ENCODE data around the gene PNPLA8.

Gene PNPLA8

GRCh38 chr7:108440613-108441012 lies 85.3 kb downstream of the PNPLA8 start:
- Histone ChIP-seq H3K36me3 (ENCODE audit: control insufficient read depth, insufficient read depth, low read length, severe bottlenecking) (peaks cover 17% of the 10 kb centered on the region), H3K9me3 (ENCODE audit: control insufficient read depth, low read length) (no peaks in the 10 kb centered on the region), H3K9ac (ENCODE audit: low read length) (no peak overlapping the region), H3K27me3 (replicated peaks; ENCODE audit: control insufficient read depth, insufficient read depth, low read length) (no peaks in the 10 kb centered on the region), H3K4me1 (ENCODE audit: control insufficient read depth, insufficient read depth, low read length) (peaks cover 16% of the 10 kb centered on the region), H3K4me3 (ENCODE audit: low read length) (no peak overlapping the region)
- DNase-seq (ENCODE audit: low read depth): no peak

GRCh38 chr7:108436906-108437305 lies 89.0 kb downstream of the PNPLA8 start:
- no peaks in the 10 kb centered on the region for H3K27me3 ChIP-seq (replicated peaks; ENCODE audit: control insufficient read depth, insufficient read depth, low read length)
- H3K9ac ChIP-seq (ENCODE audit: low read length): no peak overlapping the region
- H3K4me1 ChIP-seq (ENCODE audit: control insufficient read depth, insufficient read depth, low read length): peaks cover 30% of the 10 kb centered on the region
- no peak overlapping the region for H3K4me3 ChIP-seq (ENCODE audit: low read length)
- H3K36me3 ChIP-seq (ENCODE audit: control insufficient read depth, insufficient read depth, low read length, severe bottlenecking): peaks cover 1% of the 10 kb centered on the region
- H3K9me3 ChIP-seq (ENCODE audit: control insufficient read depth, low read length): no peaks in the 10 kb centered on the region
- no peak for DNase-seq (ENCODE audit: low read depth)

GRCh38 chr7:108434010-108434409 lies 91.9 kb downstream of the PNPLA8 start:
- no peak overlapping the region for H3K4me3 ChIP-seq (ENCODE audit: low read length)
- H3K4me1 ChIP-seq (ENCODE audit: control insufficient read depth, insufficient read depth, low read length): peaks cover 34% of the 10 kb centered on the region
- H3K36me3 ChIP-seq (ENCODE audit: control insufficient read depth, insufficient read depth, low read length, severe bottlenecking): peaks cover 16% of the 10 kb centered on the region
- no peak for DNase-seq (ENCODE audit: low read depth)
- H3K9me3 ChIP-seq (ENCODE audit: control insufficient read depth, low read length): no peaks in the 10 kb centered on the region
- no peaks in the 10 kb centered on the region for H3K27me3 ChIP-seq (replicated peaks; ENCODE audit: control insufficient read depth, insufficient read depth, low read length)
- no peak overlapping the region for H3K9ac ChIP-seq (ENCODE audit: low read length)

- no peak overlapping the region for H3K9ac ChIP-seq (ENCODE audit: low read length)
- peaks cover 16% of the 10 kb centered on the region for H3K36me3 ChIP-seq (ENCODE audit: control insufficient read depth, insufficient read depth, low read length, severe bottlenecking)
- no peak overlapping the region for H3K4me3 ChIP-seq (ENCODE audit: low read length)
- H3K27me3 ChIP-seq (replicated peaks; ENCODE audit: control insufficient read depth, insufficient read depth, low read length): no peaks in the 10 kb centered on the region
- no peaks in the 10 kb centered on the region for H3K9me3 ChIP-seq (ENCODE audit: control insufficient read depth, low read length)
- peaks cover 47% of the 10 kb centered on the region for H3K4me1 ChIP-seq (ENCODE audit: control insufficient read depth, insufficient read depth, low read length)
- no peak for DNase-seq (ENCODE audit: low read depth)
Observed at GRCh38 chr7:108431099-108431498, 94.8 kb downstream of the PNPLA8 start.

- H3K9ac ChIP-seq (ENCODE audit: low read length): peak overlapping the region; percentile 15
- no peaks in the 10 kb centered on the region for H3K27me3 ChIP-seq (replicated peaks; ENCODE audit: control insufficient read depth, insufficient read depth, low read length)
- H3K9me3 ChIP-seq (ENCODE audit: control insufficient read depth, low read length): no peaks in the 10 kb centered on the region
- peaks cover 49% of the 10 kb centered on the region for H3K4me1 ChIP-seq (ENCODE audit: control insufficient read depth, insufficient read depth, low read length)
- DNase-seq (ENCODE audit: low read depth): no peak
- H3K36me3 ChIP-seq (ENCODE audit: control insufficient read depth, insufficient read depth, low read length, severe bottlenecking): peaks cover 16% of the 10 kb centered on the region
- no peak overlapping the region for H3K4me3 ChIP-seq (ENCODE audit: low read length)
Observed at GRCh38 chr7:108430664-108431063, 95.3 kb downstream of the PNPLA8 start.

- Histone ChIP-seq H3K9me3 (ENCODE audit: control insufficient read depth, low read length) (no peaks in the 10 kb centered on the region), H3K9ac (ENCODE audit: low read length) (no peak overlapping the region), H3K27me3 (replicated peaks; ENCODE audit: control insufficient read depth, insufficient read depth, low read length) (no peaks in the 10 kb centered on the region), H3K4me3 (ENCODE audit: low read length) (no peak overlapping the region), H3K4me1 (ENCODE audit: control insufficient read depth, insufficient read depth, low read length) (peaks cover 38% of the 10 kb centered on the region), H3K36me3 (ENCODE audit: control insufficient read depth, insufficient read depth, low read length, severe bottlenecking) (peaks cover 24% of the 10 kb centered on the region)
- no peak for DNase-seq (ENCODE audit: low read depth)
Observed at GRCh38 chr7:108427766-108428165, 98.2 kb downstream of the PNPLA8 start.

GRCh38 chr7:108425714-108426275 lies 100.1 kb downstream of the PNPLA8 start:
- no peak overlapping the region for H3K4me3 ChIP-seq (ENCODE audit: low read length)
- H3K9ac ChIP-seq (ENCODE audit: low read length): no peak overlapping the region
- peaks cover 20% of the 10 kb centered on the region for H3K36me3 ChIP-seq (ENCODE audit: control insufficient read depth, insufficient read depth, low read length, severe bottlenecking)
- DNase-seq (ENCODE audit: low read depth): no peak
- H3K27me3 ChIP-seq (replicated peaks; ENCODE audit: control insufficient read depth, insufficient read depth, low read length): no peaks in the 10 kb centered on the region
- H3K4me1 ChIP-seq (ENCODE audit: control insufficient read depth, insufficient read depth, low read length): peaks cover 32% of the 10 kb centered on the region
- H3K9me3 ChIP-seq (ENCODE audit: control insufficient read depth, low read length): no peaks in the 10 kb centered on the region

- peaks cover 39% of the 10 kb centered on the region for H3K4me1 ChIP-seq (ENCODE audit: control insufficient read depth, insufficient read depth, low read length)
- DNase-seq (ENCODE audit: low read depth): no peak
- H3K9ac ChIP-seq (ENCODE audit: low read length): no peak overlapping the region
- no peak overlapping the region for H3K4me3 ChIP-seq (ENCODE audit: low read length)
- peaks cover 11% of the 10 kb centered on the region for H3K36me3 ChIP-seq (ENCODE audit: control insufficient read depth, insufficient read depth, low read length, severe bottlenecking)
- no peaks in the 10 kb centered on the region for H3K27me3 ChIP-seq (replicated peaks; ENCODE audit: control insufficient read depth, insufficient read depth, low read length)
- H3K9me3 ChIP-seq (ENCODE audit: control insufficient read depth, low read length): no peaks in the 10 kb centered on the region
Observed at GRCh38 chr7:108424013-108424412, 101.9 kb downstream of the PNPLA8 start.

GRCh38 chr7:108423089-108423989 lies 102.6 kb downstream of the PNPLA8 start:
- H3K9me3 ChIP-seq (ENCODE audit: control insufficient read depth, low read length): no peaks in the 10 kb centered on the region
- no peaks in the 10 kb centered on the region for H3K27me3 ChIP-seq (replicated peaks; ENCODE audit: control insufficient read depth, insufficient read depth, low read length)
- no peak overlapping the region for H3K4me3 ChIP-seq (ENCODE audit: low read length)
- no peak for DNase-seq (ENCODE audit: low read depth)
- H3K36me3 ChIP-seq (ENCODE audit: control insufficient read depth, insufficient read depth, low read length, severe bottlenecking): peaks cover 11% of the 10 kb centered on the region
- H3K9ac ChIP-seq (ENCODE audit: low read length): no peak overlapping the region
- peaks cover 40% of the 10 kb centered on the region for H3K4me1 ChIP-seq (ENCODE audit: control insufficient read depth, insufficient read depth, low read length)

GRCh38 chr7:108421720-108422331 lies 104.1 kb downstream of the PNPLA8 start:
- DNase-seq (ENCODE audit: low read depth): no peak
- Histone ChIP-seq H3K36me3 (ENCODE audit: control insufficient read depth, insufficient read depth, low read length, severe bottlenecking) (peaks cover 11% of the 10 kb centered on the region), H3K9ac (ENCODE audit: low read length) (no peak overlapping the region), H3K4me3 (ENCODE audit: low read length) (no peak overlapping the region), H3K27me3 (replicated peaks; ENCODE audit: control insufficient read depth, insufficient read depth, low read length) (no peaks in the 10 kb centered on the region), H3K4me1 (ENCODE audit: control insufficient read depth, insufficient read depth, low read length) (peaks cover 30% of the 10 kb centered on the region), H3K9me3 (ENCODE audit: control insufficient read depth, low read length) (no peaks in the 10 kb centered on the region)

All from adipocyte (in vitro differentiated cells).